Measurements from ENCODE around the gene GJB2.

DNA sequence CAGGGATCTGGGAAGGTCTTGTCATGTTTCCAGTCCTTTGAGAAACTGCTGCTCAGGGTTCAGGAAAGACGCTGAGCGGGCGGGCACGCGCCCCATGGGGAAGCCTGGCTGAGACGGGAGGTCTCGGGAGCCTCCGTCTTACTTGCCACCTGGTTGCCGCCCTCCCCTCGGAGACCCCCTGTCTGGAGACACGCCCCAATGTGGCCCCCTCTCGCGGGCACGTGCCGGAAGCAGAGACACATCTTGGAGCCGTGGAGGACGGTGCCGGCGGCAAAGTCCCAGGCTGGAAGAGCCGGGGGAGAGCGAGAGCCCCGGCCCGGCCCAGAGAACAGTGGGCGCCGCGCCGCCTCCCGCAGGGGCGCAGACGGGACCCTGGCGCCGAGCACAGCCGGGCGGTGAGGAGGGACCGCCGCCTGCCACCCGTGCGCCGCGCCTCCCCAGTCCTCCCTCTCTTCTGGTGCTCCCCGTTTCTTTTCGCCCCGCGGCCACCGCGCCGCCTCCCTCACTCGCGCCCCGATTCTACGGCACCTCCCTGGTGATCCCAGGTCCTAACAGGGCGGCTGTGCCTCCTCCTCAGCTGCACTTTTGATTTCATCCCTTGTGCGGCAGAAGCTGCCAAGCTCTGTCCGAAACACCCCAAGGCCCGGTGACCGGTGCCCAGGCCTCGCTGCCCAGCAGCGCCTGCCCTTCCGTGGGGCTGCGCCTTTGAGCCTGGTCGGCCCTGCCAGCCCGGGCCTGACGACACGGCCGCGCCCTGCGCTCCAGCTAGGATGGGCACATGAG, 15.5 kb downstream of the GJB2 start:
- no peak for TF ChIP-seq EZH2 (IDR thresholded peaks at IDR 0.05)
- TF ChIP-seq POLR2AphosphoS5 (IDR thresholded peaks at IDR 0.05; ENCODE audit: borderline replicate concordance, low read depth, low read length), result no peak
- no peak for TF ChIP-seq FOXP2 (optimal IDR thresholded peaks at IDR 0.05; ENCODE audit: control extremely low read depth, extremely low read length, insufficient read depth)

Data from SK-N-MC (cell line).